Erythroblast (primary cell): Measurements from ENCODE around the gene PHF21A.

Experiments used
- DNase-seq, 2 experiments: peaks; one replicate each; lab custom pipeline; 2025; lab: John Stamatoyannopoulos, UW
- GATA1 ChIP-seq: IDR thresholded peaks from 2 replicates; pipeline ENCODE4 v1.6.1; 2011; ENCODE audit warnings: low read depth, mild to moderate bottlenecking, control low read depth, low read length, moderate library complexity
- POLR2A ChIP-seq: IDR thresholded peaks from 2 replicates; pipeline ENCODE4 v1.6.1; 2011; ENCODE audit warnings: mild to moderate bottlenecking, low read length

Gene PHF21A

GRCh38 chr11:46075928-46076327, 45.3 kb downstream of the PHF21A start:
- TF ChIP-seq POLR2A (no peak), GATA1 (no peak)
- peak in 1 of 2 experiments; percentile 24 for DNase-seq

- TF ChIP-seq POLR2A (no peak), GATA1 (no peak)
- DNase-seq = peak; percentile 53 to 76
Measured at GRCh38 chr11:46075168-46075567, 46.1 kb downstream of the PHF21A start.

GRCh38 chr11:46073632-46074031, 47.6 kb downstream of the PHF21A start:
- TF ChIP-seq GATA1 = no peak
- no peak for TF ChIP-seq POLR2A
- no peak for DNase-seq

- no peak for DNase-seq
- TF ChIP-seq GATA1 (no peak), POLR2A (no peak)
Measured at GRCh38 chr11:46072172-46072964, 48.9 kb downstream of the PHF21A start.

- TF ChIP-seq GATA1 (no peak), POLR2A (no peak)
- no peak for DNase-seq
Measured at GRCh38 chr11:46071091-46071490, 50.2 kb downstream of the PHF21A start.

- TF ChIP-seq GATA1 (no peak), POLR2A (no peak)
- DNase-seq = no peak
Measured at GRCh38 chr11:46069595-46069994, 51.7 kb downstream of the PHF21A start.

GRCh38 chr11:46066335-46066734, 54.9 kb downstream of the PHF21A start:
- DNase-seq = no peak
- no peak for TF ChIP-seq GATA1
- no peak for TF ChIP-seq POLR2A

GRCh38 chr11:46065681-46066080, 55.6 kb downstream of the PHF21A start:
- TF ChIP-seq GATA1 (no peak), POLR2A (no peak)
- no peak for DNase-seq

- TF ChIP-seq GATA1 = no peak
- no peak for TF ChIP-seq POLR2A
- DNase-seq = no peak
Measured at GRCh38 chr11:46064221-46064620, 57.0 kb downstream of the PHF21A start.

- TF ChIP-seq GATA1 (no peak), POLR2A (no peak)
- no peak for DNase-seq
Measured at GRCh38 chr11:46063138-46063537, 58.1 kb downstream of the PHF21A start.

GRCh38 chr11:46060013-46060412, 61.2 kb downstream of the PHF21A start:
- TF ChIP-seq POLR2A (no peak), GATA1 (no peak)
- no peak for DNase-seq

GRCh38 chr11:46057489-46057888, 63.8 kb downstream of the PHF21A start:
- DNase-seq = no peak
- TF ChIP-seq POLR2A (no peak), GATA1 (no peak)

GRCh38 chr11:46055371-46055770, 65.9 kb downstream of the PHF21A start:
- TF ChIP-seq POLR2A = no peak
- TF ChIP-seq GATA1 = no peak
- no peak for DNase-seq

- TF ChIP-seq GATA1 (no peak), POLR2A (no peak)
- DNase-seq = no peak
Measured at GRCh38 chr11:46051102-46051501, 70.2 kb downstream of the PHF21A start.

- TF ChIP-seq POLR2A (no peak), GATA1 (no peak)
- no peak for DNase-seq
Measured at GRCh38 chr11:46050662-46051061, 70.6 kb downstream of the PHF21A start.
